Gastrocnemius medialis (tissue), 4 donors: Measurements from ENCODE around the gene HNRNPDL. TPM values are rescaled to one million over a fixed set of nuclear protein-coding genes. Genes with fewer than 3 reads are reported as not detected.
"Not testable (repeated sequence)": the region's sequence is repeated elsewhere in the genome, so short reads cannot be mapped to it uniquely, and the experiment has no call there.

Experiments
- ATAC-seq, 2 donors: fragments of 150-250 bp; one replicate each; pipeline ENCODE4 v1.9.1; 2016
- DNase-seq, 2 donors: peaks; one replicate each; pipeline ENCODE4 v3.0.0-alpha.2; 2019
- H3K27ac ChIP-seq, 4 donors: fragments of 200-600 bp; sonication (generic); 1 replicate in 1 of 4; 2 replicates in 3 of 4; pipeline ENCODE4 v1.5.1; 2016 to 2018; ENCODE audit warnings: mild to moderate bottlenecking in 2 of 4, moderate library complexity in 1 of 4
- H3K27me3 ChIP-seq, 3 donors: fragments of 200-600 bp; sonication (generic) in 2 of 3; 1 replicate in 1 of 3; 2 replicates in 2 of 3; pipeline versions ENCODE4 v1.5.1 to v1.6.0; 2016 to 2019; ENCODE audit warnings: mild to moderate bottlenecking in 1 of 3, moderate library complexity in 1 of 3
- H3K36me3 ChIP-seq, 2 donors: fragments of 200-600 bp; sonication (generic) in 1 of 2; one replicate each; pipeline ENCODE4 v1.5.1; 2017 to 2018
- H3K4me1 ChIP-seq, 2 donors: fragments of 200-600 bp; sonication (generic) in 1 of 2; one replicate each; pipeline ENCODE4 v1.5.1; 2016 to 2017; ENCODE audit warnings: mild to moderate bottlenecking in 2 of 2
- H3K4me3 ChIP-seq, 4 donors: fragments of 200-600 bp; sonication (generic) in 3 of 4; 1 replicate in 1 of 4; 2 replicates in 3 of 4; pipeline ENCODE4 v1.5.1; 2016 to 2019; ENCODE audit warnings: mild to moderate bottlenecking in 2 of 4
- H3K9me3 ChIP-seq, 3 donors: fragments of 200-600 bp; sonication (generic) in 2 of 3; 1 replicate in 1 of 3; 2 replicates in 2 of 3; pipeline ENCODE4 v1.5.1; 2016 to 2019
- CTCF ChIP-seq, 5 experiments: fragments of 450-650 bp in 3 of 5; fragments of 200-600 bp in 2 of 5; sonication (generic) in 2 of 5; IDR thresholded peaks in 4 of 5; conservative IDR thresholded peaks in 1 of 5; 1 replicate in 4 of 5; 2 replicates in 1 of 5; pipeline ENCODE4 v1.5.1; 2016 to 2019; ENCODE audit warnings: antibody characterized with exemption in 5 of 5, mild to moderate bottlenecking in 3 of 5, moderate library complexity in 3 of 5
- POLR2A ChIP-seq, 2 donors: fragments of 450-650 bp; IDR thresholded peaks; one replicate each; pipeline ENCODE4 v1.6.1; 2017; ENCODE audit warnings: antibody characterized with exemption in 2 of 2, mild to moderate bottlenecking in 2 of 2, moderate library complexity in 2 of 2
- in situ Hi-C, 4 donors: fragments of 200-750 bp; cut with MboI; loops; one replicate each; pipeline versions ENCODE4 v1.15.0 to v1.8.0; 2017; ENCODE audit warnings: low sequenced_read_pairs in 4 of 4
- intact Hi-C: fragments of 100-400 bp; cut with DNase I; formaldehyde crosslinking; loops from one replicate; pipeline ENCODE4 v1.15.1; 2023; ENCODE audit warnings: low total_unique reads
- total RNA-seq, 4 donors: library from RNA; depleted of rRNA; stranded (reverse); fragments of >200 nt; gene quantifications; one replicate each; pipeline versions ENCODE4 v1.1.0 to v1.2.3, GENCODE V29; 2016

Gene HNRNPDL
- 100 to 1,000 TPM; 151 to 275 (median 226) TPM for total RNA-seq

GRCh38 chr4:82430193-82430963 is at the start of gene HNRNPDL, which contains the start of gene ENOPH1:
HNRNPDL (minus strand) TSS chr4:82430462; CDS start chr4:82429690, 772 bp downstream.
ENOPH1 (plus strand) TSS chr4:82430590; CDS start chr4:82430830, 240 bp downstream.
- ATAC-seq (peak; percentile 77 to 82), DNase-seq (peak; percentile 94 to 96)
- intact Hi-C loops = loop anchor here (1.0 to 5.0 kb wide), 4 partner anchors 460 to 958 kb away; partner anchors contain the start of genes RASGEF1B and SEC31A
- peaks cover 0 to 26% of the 10 kb centered on the region in 2 donors for H3K36me3 ChIP-seq
- H3K9me3 ChIP-seq = no peaks in the 10 kb centered on the region
- peak within 1 kb of the TSS; percentile 94 to 100 (median 98) for H3K27ac ChIP-seq
- H3K4me1 ChIP-seq = peaks cover 32 to 38% of the 10 kb centered on the region in 2 donors
- no peaks in the 10 kb centered on the region for H3K27me3 ChIP-seq
- TF ChIP-seq POLR2A (IDR thresholded peaks at IDR 0.05) = peak; percentile 85 to 92
- no peak for TF ChIP-seq CTCF (IDR thresholded peaks at IDR 0.05 in 4 of 5, conservative IDR thresholded peaks at IDR 0.05 in 1 of 5)
- in situ Hi-C loops = loop anchor here in 3 of 4 donors (25.0 kb wide), 3 partner anchors 457 to 1032 kb away; partner anchors contain the start of genes HELQ (in 3 of the 3), MRPS18C (in 3 of the 3), LIN54 (in 1 of the 3) and SEC31A (in 1 of the 3)
- H3K4me3 ChIP-seq = peak within 1 kb of the TSS; percentile 81 to 99 (median 96)

DNA sequence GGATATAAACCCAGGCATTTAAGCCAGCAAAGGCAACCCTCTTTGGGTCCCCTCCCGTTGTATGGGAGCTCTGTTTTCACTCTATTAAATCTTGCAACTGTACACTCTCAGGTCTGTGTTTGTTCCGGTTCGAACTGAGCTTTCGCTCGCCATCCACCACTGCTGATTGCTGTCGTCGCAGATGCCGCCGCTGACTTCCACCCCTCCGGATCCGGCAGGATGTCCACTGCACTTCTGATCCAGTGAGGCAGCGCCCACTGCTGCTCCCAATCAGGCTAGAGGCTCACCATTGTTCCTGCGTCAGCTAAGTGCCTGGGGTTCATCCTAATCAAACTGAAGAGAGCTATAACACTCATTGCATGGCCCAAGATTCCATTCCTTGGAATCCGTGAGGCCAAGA is 49.3 kb upstream of the HNRNPDL start:
- Histone ChIP-seq H3K36me3 (no peaks in the 10 kb centered on the region), H3K9me3 (no peaks in the 10 kb centered on the region), H3K27ac (no peak overlapping the region), H3K4me3 (no peak overlapping the region), H3K27me3 (no peaks in the 10 kb centered on the region), H3K4me1 (no peaks in the 10 kb centered on the region)
- DNase-seq = no peak
- in situ Hi-C loops (no loop called here), intact Hi-C loops (no loop called here)
- TF ChIP-seq CTCF (IDR thresholded peaks at IDR 0.05 in 4 of 5, conservative IDR thresholded peaks at IDR 0.05 in 1 of 5) (no peak), POLR2A (IDR thresholded peaks at IDR 0.05) (no peak)
- no peak for ATAC-seq

DNA sequence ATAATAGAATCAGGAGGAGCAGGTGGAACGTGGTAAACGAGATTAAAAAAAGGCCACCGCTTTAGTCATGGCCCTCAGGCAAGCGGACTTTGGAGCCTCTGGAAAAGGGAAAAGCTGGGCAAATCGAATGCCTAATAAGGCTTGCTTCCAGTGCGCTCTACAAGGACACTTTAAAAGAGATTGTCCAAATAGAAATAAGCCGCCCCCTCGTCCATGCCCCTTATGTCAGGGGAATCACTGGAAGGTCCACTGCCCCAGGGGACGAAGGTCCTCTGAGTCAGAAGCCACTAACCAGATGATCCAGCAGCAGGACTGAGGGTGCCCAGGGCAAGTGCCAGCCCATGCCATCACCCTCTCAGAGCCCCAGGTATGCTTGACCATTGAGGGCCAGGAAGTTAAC is 47.2 kb upstream of the HNRNPDL start:
- DNase-seq, in situ Hi-C loops, H3K4me1 ChIP-seq, H3K36me3 ChIP-seq, H3K9me3 ChIP-seq, H3K27me3 ChIP-seq, H3K27ac ChIP-seq, intact Hi-C loops, ATAC-seq, H3K4me3 ChIP-seq: not testable (repeated sequence)

- H3K4me3 ChIP-seq, H3K9me3 ChIP-seq, H3K4me1 ChIP-seq, ATAC-seq, H3K27me3 ChIP-seq, in situ Hi-C loops, intact Hi-C loops, H3K27ac ChIP-seq, H3K36me3 ChIP-seq, DNase-seq: not testable (repeated sequence)
Measured at GRCh38 chr4:82475931-82476330, 45.7 kb upstream of the HNRNPDL start.

DNA sequence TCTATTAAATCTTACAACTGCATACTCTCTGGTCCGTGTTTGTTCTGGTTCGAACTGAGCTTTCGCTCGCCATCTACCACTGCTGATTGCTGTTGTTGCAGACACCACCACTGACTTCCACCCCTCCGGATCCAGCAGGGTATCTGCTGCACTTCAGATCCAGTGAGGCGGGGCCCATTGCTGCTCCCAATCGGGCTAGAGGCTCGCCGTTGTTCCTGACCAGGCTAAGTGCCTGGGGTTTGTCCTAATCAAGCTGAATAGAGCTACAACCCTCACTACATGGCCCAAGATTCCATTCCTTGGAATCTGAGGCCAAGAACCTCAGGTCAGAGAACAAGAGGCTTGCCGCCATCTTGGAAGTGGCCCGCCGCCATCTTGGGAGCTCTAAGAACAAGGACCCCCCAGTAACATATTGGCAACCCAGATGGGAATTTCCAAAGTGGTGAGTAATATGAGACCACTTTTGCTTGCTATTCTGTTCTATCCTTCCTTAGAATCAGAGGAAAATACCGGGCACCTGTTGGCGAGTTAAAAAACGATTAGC is 43.4 kb upstream of the HNRNPDL start:
- Histone ChIP-seq H3K4me1 (no peaks in the 10 kb centered on the region), H3K27me3 (no peaks in the 10 kb centered on the region), H3K27ac (no peak overlapping the region), H3K36me3 (no peaks in the 10 kb centered on the region), H3K4me3 (no peak overlapping the region), H3K9me3 (no peaks in the 10 kb centered on the region)
- intact Hi-C loops (no loop called here), in situ Hi-C loops (loop anchor here in 3 of 4 donors (25.0 kb wide), 1 partner anchor 789 kb away; no protein-coding TSS in a partner anchor)
- ATAC-seq (no peak), DNase-seq (no peak)
- TF ChIP-seq POLR2A (IDR thresholded peaks at IDR 0.05) = no peak
- TF ChIP-seq CTCF (IDR thresholded peaks at IDR 0.05 in 4 of 5, conservative IDR thresholded peaks at IDR 0.05 in 1 of 5) = no peak

- H3K4me1 ChIP-seq, H3K4me3 ChIP-seq, H3K36me3 ChIP-seq, H3K27me3 ChIP-seq, DNase-seq, intact Hi-C loops, H3K9me3 ChIP-seq, ATAC-seq, H3K27ac ChIP-seq: not testable (repeated sequence)
- in situ Hi-C loops = loop anchor here in 3 of 4 donors (25.0 kb wide), 1 partner anchor 789 kb away; no protein-coding TSS in a partner anchor
Measured at GRCh38 chr4:82473080-82473479, 42.8 kb upstream of the HNRNPDL start.
